ENCODE measurements around the gene ADAT1. TPM values are rescaled to one million over a fixed set of nuclear protein-coding genes. Genes with fewer than 3 reads are reported as not detected.
A peak's percentile ranks its signal among the peaks of the same experiment; 100 is the strongest.

ADAT1 gene
- total and polyA plus RNA-seq, 12 donors, result 18.0 to 191 (median 46.6) TPM

DNA sequence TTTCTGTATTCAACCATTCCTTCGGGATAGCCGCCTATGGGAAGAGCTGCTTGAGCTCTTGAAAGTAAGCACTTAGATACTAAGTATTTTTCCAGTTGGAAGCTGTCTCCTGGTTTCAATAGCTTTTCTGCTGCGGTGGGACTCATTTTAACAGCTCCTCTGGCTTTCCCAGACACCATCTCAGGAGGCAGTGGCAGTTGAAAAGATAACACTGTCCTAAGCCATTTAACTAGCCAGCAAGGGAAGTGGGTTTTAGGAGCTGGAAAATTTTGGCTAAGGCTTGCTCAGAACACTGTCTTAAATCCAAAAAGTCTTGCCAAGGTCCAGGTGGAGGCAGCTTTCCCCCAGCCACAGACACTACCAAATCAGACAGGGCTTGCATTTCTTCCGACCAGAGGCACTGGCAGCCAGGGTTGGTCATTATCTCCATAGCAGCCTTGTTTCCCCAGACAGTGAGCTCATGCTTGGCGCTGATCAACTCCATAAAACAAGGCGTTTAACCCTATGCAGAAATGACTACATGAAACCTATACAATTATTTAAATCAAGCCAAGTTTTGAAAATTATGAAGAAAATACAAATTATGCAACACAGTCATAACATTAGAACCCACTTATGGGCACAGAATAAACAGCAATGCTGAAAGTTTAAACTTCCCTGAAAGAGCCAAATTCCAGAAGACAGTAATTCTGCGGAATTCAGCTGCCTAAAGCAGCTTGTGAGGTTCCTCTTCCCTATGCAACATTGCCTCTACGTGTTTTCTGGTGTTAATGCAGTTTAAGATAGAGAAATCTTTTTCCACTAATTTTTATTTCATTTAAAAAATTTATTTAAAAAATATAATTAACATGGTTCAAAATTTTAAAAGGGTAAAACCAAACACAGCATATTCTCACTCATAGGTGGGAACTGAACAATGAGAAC lies 31.9 kb downstream of the ADAT1 start:
- peak in 1 of 7 donors; percentile 58 for DNase-seq

DNA sequence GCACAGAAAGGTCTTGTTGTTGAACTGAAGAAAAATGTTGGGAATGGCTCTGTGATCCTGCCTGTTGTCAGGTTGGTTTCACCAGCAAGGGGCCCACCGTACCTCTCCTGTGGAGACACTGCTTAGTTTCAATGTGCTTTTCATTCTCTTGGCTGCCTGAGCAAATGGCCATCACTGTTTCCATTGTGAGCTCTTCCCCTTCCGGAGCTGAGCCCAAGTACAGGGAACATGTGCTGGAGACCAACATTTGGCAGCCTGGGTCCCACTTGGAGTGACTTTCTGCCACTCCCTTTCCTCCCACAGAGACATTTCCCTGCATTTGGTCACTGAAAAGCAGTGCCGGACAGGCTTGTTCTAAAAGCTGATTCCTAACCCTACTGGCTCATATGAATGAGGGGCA lies 33.8 kb downstream of the ADAT1 start:
- intact Hi-C loops (cut with DNase I), result loop anchor here in 1 of 2 donors (5.0 kb wide), 1 partner anchor 62 kb away; no protein-coding TSS in a partner anchor
- H3K36me3 ChIP-seq (replicated peaks in 1 of 2), result no peaks in the 10 kb centered on the region
- DNase-seq, result no peak
- no peak overlapping the region for H3K27ac ChIP-seq
- H3K4me1 ChIP-seq (replicated peaks in 1 of 2), result peaks cover 0 to 6% of the 10 kb centered on the region in 2 donors
- WGBS, 4 donors, result 86 to 100% (median 87%) methylated on average over 2 to 3 of the region's 3 CpGs
- H3K9me3 ChIP-seq (replicated peaks in 1 of 3), result no peaks in the 10 kb centered on the region
- no peak overlapping the region for H3K4me3 ChIP-seq
- TF ChIP-seq POLR2A (IDR thresholded peaks at IDR 0.05), result no peak
- TF ChIP-seq, protein P1, sequence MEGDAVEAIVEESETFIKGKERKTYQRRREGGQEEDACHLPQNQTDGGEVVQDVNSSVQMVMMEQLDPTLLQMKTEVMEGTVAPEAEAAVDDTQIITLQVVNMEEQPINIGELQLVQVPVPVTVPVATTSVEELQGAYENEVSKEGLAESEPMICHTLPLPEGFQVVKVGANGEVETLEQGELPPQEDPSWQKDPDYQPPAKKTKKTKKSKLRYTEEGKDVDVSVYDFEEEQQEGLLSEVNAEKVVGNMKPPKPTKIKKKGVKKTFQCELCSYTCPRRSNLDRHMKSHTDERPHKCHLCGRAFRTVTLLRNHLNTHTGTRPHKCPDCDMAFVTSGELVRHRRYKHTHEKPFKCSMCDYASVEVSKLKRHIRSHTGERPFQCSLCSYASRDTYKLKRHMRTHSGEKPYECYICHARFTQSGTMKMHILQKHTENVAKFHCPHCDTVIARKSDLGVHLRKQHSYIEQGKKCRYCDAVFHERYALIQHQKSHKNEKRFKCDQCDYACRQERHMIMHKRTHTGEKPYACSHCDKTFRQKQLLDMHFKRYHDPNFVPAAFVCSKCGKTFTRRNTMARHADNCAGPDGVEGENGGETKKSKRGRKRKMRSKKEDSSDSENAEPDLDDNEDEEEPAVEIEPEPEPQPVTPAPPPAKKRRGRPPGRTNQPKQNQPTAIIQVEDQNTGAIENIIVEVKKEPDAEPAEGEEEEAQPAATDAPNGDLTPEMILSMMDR (IDR thresholded peaks at IDR 0.05), result no peak
- no peaks in the 10 kb centered on the region for H3K27me3 ChIP-seq

More for the DNA sequence above, 31.9 kb downstream of the ADAT1 start:
- no peaks in the 10 kb centered on the region for H3K27me3 ChIP-seq
- H3K4me1 ChIP-seq (replicated peaks in 1 of 2), result peaks cover 0 to 6% of the 10 kb centered on the region in 2 donors
- H3K9me3 ChIP-seq (replicated peaks in 1 of 3), result no peaks in the 10 kb centered on the region
- intact Hi-C loops (cut with DNase I), result no loop called here
- no peak overlapping the region for H3K4me3 ChIP-seq
- 66 to 79% (median 72%) methylated on average over 8 of the region's 8 CpGs for WGBS, 4 donors
- H3K27ac ChIP-seq, result peak overlapping the region in 2 of 5 donors; percentile 20 to 41
- no peaks in the 10 kb centered on the region for H3K36me3 ChIP-seq (replicated peaks in 1 of 2)
- TF ChIP-seq POLR2A (IDR thresholded peaks at IDR 0.05), result no peak
- TF ChIP-seq, protein P1 (IDR thresholded peaks at IDR 0.05), result no peak

DNA sequence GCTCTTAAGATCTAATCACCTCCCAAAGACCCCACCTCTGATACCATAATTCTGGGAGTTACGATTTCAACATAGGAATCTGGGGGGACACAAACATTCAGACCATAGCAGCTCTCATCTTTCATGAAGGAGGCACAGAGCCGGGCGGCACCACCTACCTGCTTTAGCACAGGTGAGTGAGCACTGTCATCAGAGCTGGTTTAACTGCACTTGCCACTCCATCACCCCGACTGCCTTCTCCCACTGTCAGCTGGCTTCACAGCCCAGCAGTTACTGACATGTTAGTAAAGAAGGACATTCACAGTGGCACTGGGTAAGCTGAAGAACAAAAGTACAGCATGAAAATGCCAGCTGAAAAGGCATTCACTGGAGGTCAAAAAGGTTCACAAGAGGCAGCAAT lies 34.4 kb downstream of the ADAT1 start:
- H3K4me1 ChIP-seq (replicated peaks in 1 of 2), result peaks cover 0 to 6% of the 10 kb centered on the region in 2 donors
- H3K36me3 ChIP-seq (replicated peaks in 1 of 2), result no peaks in the 10 kb centered on the region
- no peak overlapping the region for H3K27ac ChIP-seq
- intact Hi-C loops (cut with DNase I), result loop anchor here in 1 of 2 donors (5.0 kb wide), 1 partner anchor 61 kb away; no protein-coding TSS in a partner anchor
- no peaks in the 10 kb centered on the region for H3K9me3 ChIP-seq (replicated peaks in 1 of 3)
- no peak for TF ChIP-seq POLR2A (IDR thresholded peaks at IDR 0.05)
- WGBS, 4 donors, result 93 to 99% (median 98%) methylated on average over 4 of the region's 4 CpGs
- no peaks in the 10 kb centered on the region for H3K27me3 ChIP-seq
- DNase-seq, result no peak
- no peak overlapping the region for H3K4me3 ChIP-seq

DNA sequence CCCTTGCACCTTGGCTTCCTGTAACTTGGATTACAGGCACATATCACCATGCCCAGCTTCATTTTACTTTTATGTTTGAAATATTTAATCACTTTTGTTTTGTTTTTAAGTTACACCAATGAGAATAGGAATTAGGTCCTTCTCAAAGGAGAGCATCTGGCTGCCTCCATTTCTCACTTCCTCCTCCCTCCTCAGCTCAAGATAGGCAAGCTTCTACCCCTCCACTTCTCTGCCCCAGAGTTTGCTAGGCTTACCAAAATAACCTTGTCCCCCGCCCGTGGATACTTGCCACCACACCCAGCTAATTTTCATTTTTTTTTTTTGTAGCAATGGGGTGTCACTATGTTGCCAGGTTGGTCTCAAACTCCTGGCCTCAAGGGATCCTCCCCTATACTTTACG lies 39.0 kb downstream of the ADAT1 start:
- H3K4me3 ChIP-seq, result no peak overlapping the region
- no peak overlapping the region for H3K27ac ChIP-seq
- H3K4me1 ChIP-seq (replicated peaks in 1 of 2), result no peaks in the 10 kb centered on the region
- DNase-seq, result no peak
- H3K9me3 ChIP-seq (replicated peaks in 1 of 3), result no peaks in the 10 kb centered on the region
- TF ChIP-seq POLR2A (IDR thresholded peaks at IDR 0.05), result no peak
- intact Hi-C loops (cut with DNase I), result no loop called here
- WGBS, 4 donors, result 77 to 80% (median 79%) methylated on average over 3 of the region's 3 CpGs
- H3K36me3 ChIP-seq (replicated peaks in 1 of 2), result peaks cover 0 to 5% of the 10 kb centered on the region in 2 donors
- no peaks in the 10 kb centered on the region for H3K27me3 ChIP-seq

DNA sequence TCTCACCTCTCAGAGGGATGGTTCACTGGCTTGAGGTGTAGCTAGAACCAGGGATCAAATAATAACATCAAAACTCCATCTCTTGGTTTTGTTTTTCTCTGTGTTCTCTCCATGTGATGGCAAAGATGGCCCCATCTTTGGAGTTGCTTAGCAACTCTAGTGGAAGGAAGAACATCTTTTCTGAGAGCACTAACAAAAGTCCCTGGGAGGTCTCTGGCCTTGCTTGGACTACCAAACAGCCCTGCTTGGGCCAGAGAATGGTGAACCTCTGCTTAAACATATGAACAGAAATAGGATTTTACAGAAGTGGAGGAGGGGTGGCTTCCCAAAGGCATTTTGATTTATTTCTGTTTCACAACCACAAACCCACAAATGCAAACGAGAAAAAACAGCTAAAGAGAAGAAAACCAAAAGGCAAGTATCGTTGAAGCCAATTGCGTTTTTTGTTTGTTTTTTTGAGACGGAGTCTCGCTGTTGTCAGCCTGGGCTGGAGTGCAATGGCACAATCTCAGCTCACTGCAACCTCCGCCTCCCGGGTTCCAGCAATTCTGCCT lies 43.7 kb downstream of the ADAT1 start:
- intact Hi-C loops (cut with DNase I), result no loop called here
- DNase-seq, result no peak
- no peak overlapping the region for H3K27ac ChIP-seq
- peaks cover 0 to 47% of the 10 kb centered on the region in 2 donors for H3K36me3 ChIP-seq (replicated peaks in 1 of 2)
- 76 to 94% (median 83%) methylated on average over 7 of the region's 7 CpGs for WGBS, 4 donors
- H3K4me1 ChIP-seq (replicated peaks in 1 of 2), result peaks cover 0 to 3% of the 10 kb centered on the region in 2 donors
- no peak overlapping the region for H3K4me3 ChIP-seq
- H3K9me3 ChIP-seq (replicated peaks in 1 of 3), result no peaks in the 10 kb centered on the region
- no peaks in the 10 kb centered on the region for H3K27me3 ChIP-seq
- TF ChIP-seq, protein P1 (IDR thresholded peaks at IDR 0.05), result no peak
- no peak for TF ChIP-seq POLR2A (IDR thresholded peaks at IDR 0.05)
